PC-3 (cell line): ENCODE measurements around the gene CBX1. TPM values are rescaled to one million over a fixed set of nuclear protein-coding genes. Genes with fewer than 3 reads are reported as not detected.

Experiments
- ATAC-seq: fragments of 200-7000 bp; cut with Tn5 transposase; 2 replicates; pipeline ENCODE4 v1.9.1; 2020; ENCODE audit warnings: mild to moderate bottlenecking, moderate library complexity
- BruUV-seq: library from RNA; stranded (reverse); fragments of 400-500 nt; replicated peaks from 2 replicates; lab custom pipeline; 2021; lab: Mats Ljungman, UMichigan
- CTCF ChIA-PET: fragments of 300-600 bp; sonication (Branson Sonifier 250); formaldehyde crosslinking; loops from one replicate; lab custom pipeline; 2022; ENCODE audit warnings: antibody characterized with exemption; lab: Charles Lee
- POLR2A ChIA-PET: fragments of 300-600 bp; sonication (Branson Sonifier 250); formaldehyde crosslinking; loops from one replicate; lab custom pipeline; 2022; ENCODE audit warnings: antibody characterized with exemption; ENCODE audit not compliant: unreplicated experiment; lab: Charles Lee
- DNase-seq: peaks from one replicate; pipeline ENCODE4 v3.0.0-alpha.2; 2015
- H2AFZ ChIP-seq: fragments of 300-600 bp; sonication (generic); 2 replicates; pipeline ENCODE4 v1.6.0; 2016; ENCODE audit warnings: antibody characterized with exemption, low read length
- H3F3A ChIP-seq: fragments of 300-600 bp; sonication (generic); one replicate; pipeline ENCODE4 v1.6.0; 2017; ENCODE audit warnings: antibody characterized with exemption, low read length, control low read depth, mild to moderate bottlenecking; ENCODE audit not compliant: unreplicated experiment
- H3K27ac ChIP-seq: fragments of 300-600 bp; sonication (generic); 2 replicates; pipeline ENCODE4 v1.5.1; 2016; ENCODE audit warnings: mild to moderate bottlenecking, low read length
- H3K27me3 ChIP-seq: fragments of 300-600 bp; sonication (generic); 2 replicates; pipeline ENCODE4 v1.6.1; 2016; ENCODE audit warnings: low read length, mixed read lengths
- H3K36me3 ChIP-seq: fragments of 300-600 bp; sonication (generic); 2 replicates; pipeline ENCODE4 v1.6.1; 2016; ENCODE audit warnings: low read depth, mixed run types, low read length, mixed read lengths
- H3K4me1 ChIP-seq: fragments of 300-600 bp; sonication (generic); 2 replicates; pipeline ENCODE4 v1.5.1; 2016; ENCODE audit warnings: low read length; ENCODE audit not compliant: insufficient read depth
- H3K4me2 ChIP-seq: fragments of 300-600 bp; sonication (generic); 2 replicates; pipeline ENCODE4 v1.6.0; 2016; ENCODE audit warnings: low read length
- H3K4me3 ChIP-seq: fragments of 300-600 bp; sonication (generic); 2 replicates; pipeline ENCODE4 v1.5.1; 2016; ENCODE audit warnings: mild to moderate bottlenecking, low read length, mixed read lengths
- H3K79me2 ChIP-seq: fragments of 300-600 bp; sonication (generic); 2 replicates; pipeline ENCODE4 v1.6.1; 2017; ENCODE audit warnings: low read length, mixed read lengths
- H3K9ac ChIP-seq: fragments of 300-600 bp; sonication (generic); 2 replicates; pipeline ENCODE4 v1.6.0; 2016; ENCODE audit warnings: mild to moderate bottlenecking, low read length
- H3K9me2 ChIP-seq: fragments of 300-600 bp; sonication (generic); replicated peaks from 2 replicates; pipeline ENCODE4 v1.6.1; 2016; ENCODE audit warnings: mixed run types, low read length, mixed read lengths
- H3K9me3 ChIP-seq: fragments of 300-600 bp; sonication (generic); 2 replicates; pipeline ENCODE4 v1.6.1; 2016; ENCODE audit warnings: low read length, mixed read lengths
- H4K20me1 ChIP-seq: fragments of 300-600 bp; sonication (generic); 2 replicates; pipeline ENCODE4 v1.6.1; 2016; ENCODE audit warnings: low read length, mixed read lengths
- EZH2 ChIP-seq: fragments of 300-600 bp; sonication (generic); IDR thresholded peaks from one replicate; pipeline ENCODE4 v1.6.1; 2017; ENCODE audit warnings: antibody characterized with exemption, mild to moderate bottlenecking, low read length; ENCODE audit not compliant: unreplicated experiment
- EZH2phosphoT487 ChIP-seq: fragments of 300-600 bp; sonication (generic); IDR thresholded peaks from 2 replicates; pipeline ENCODE4 v1.6.1; 2018; ENCODE audit warnings: mild to moderate bottlenecking, antibody characterized with exemption, low read length, borderline replicate concordance
- intact Hi-C: fragments of 100-400 bp; cut with micrococcal nuclease; formaldehyde crosslinking; loops from 2 replicates; pipeline ENCODE4 v1.9.0; 2023
- total RNA-seq: library from RNA; depleted of rRNA; stranded (reverse); fragments of >200 nt; gene quantifications from 2 replicates; pipeline ENCODE4 v1.2.3, GENCODE V29; 2014
- TF ChIP-seq, protein P1 (sequence below): fragments of 300-600 bp; sonication (generic); conservative IDR thresholded peaks from 2 replicates; pipeline ENCODE4 v1.5.1; 2017; ENCODE audit warnings: antibody characterized with exemption, low read depth, mild to moderate bottlenecking, low read length

Gene CBX1
- total RNA-seq, 1 experiment from 2014 or later = 119 TPM

DNA sequence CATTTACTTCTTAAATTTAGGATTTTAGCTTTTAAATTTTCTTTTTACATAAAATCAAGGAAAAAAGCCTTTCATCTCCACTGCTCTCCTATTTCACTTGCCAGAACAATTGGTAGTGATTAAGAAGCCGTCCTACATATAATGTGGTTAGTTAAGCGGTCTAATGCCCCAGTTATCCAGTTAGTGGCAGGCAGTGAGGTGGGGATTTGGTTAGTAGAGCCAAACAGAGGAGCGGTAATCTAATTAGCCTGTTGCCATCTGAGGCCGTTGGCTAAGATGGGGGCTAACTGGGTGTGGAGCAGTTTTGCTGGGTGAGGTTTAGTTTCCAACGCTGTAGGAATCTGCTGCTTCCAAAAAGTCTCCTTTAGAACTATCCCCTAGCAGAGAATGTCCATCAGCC lies 28.7 kb upstream of the CBX1 start:
- Histone ChIP-seq H3K9me3 (no peaks in the 10 kb centered on the region), H3K79me2 (no peaks in the 10 kb centered on the region), H3K9ac (no peak overlapping the region), H3K27me3 (no peaks in the 10 kb centered on the region), H3K36me3 (no peaks in the 10 kb centered on the region), H2AFZ (no peak overlapping the region), H3K9me2 (no peaks in the 10 kb centered on the region), H3K4me2 (no peak overlapping the region), H3K27ac (no peak overlapping the region), H3F3A (no peaks in the 10 kb centered on the region), H3K4me1 (peaks cover 15% of the 10 kb centered on the region), H4K20me1 (no peaks in the 10 kb centered on the region), H3K4me3 (no peak overlapping the region)
- ChIA-PET POLR2A (no interaction called here), CTCF (interaction anchor here (0.6 to 1.1 kb wide), 5 partner anchors 50 to 133 kb away, joined by 3 to 6 read pairs (median 4); no protein-coding TSS in a partner anchor)
- BruUV-seq = no TSS peak
- ATAC-seq (no peak), DNase-seq (no peak)
- intact Hi-C loops = loop anchor here (2.0 kb wide), 1 partner anchor 29 kb away; the partner anchor contains the start of gene CBX1
- TF ChIP-seq EZH2phosphoT487 (no peak), EZH2 (no peak)
- TF ChIP-seq, protein P1, sequence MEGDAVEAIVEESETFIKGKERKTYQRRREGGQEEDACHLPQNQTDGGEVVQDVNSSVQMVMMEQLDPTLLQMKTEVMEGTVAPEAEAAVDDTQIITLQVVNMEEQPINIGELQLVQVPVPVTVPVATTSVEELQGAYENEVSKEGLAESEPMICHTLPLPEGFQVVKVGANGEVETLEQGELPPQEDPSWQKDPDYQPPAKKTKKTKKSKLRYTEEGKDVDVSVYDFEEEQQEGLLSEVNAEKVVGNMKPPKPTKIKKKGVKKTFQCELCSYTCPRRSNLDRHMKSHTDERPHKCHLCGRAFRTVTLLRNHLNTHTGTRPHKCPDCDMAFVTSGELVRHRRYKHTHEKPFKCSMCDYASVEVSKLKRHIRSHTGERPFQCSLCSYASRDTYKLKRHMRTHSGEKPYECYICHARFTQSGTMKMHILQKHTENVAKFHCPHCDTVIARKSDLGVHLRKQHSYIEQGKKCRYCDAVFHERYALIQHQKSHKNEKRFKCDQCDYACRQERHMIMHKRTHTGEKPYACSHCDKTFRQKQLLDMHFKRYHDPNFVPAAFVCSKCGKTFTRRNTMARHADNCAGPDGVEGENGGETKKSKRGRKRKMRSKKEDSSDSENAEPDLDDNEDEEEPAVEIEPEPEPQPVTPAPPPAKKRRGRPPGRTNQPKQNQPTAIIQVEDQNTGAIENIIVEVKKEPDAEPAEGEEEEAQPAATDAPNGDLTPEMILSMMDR = no peak

DNA sequence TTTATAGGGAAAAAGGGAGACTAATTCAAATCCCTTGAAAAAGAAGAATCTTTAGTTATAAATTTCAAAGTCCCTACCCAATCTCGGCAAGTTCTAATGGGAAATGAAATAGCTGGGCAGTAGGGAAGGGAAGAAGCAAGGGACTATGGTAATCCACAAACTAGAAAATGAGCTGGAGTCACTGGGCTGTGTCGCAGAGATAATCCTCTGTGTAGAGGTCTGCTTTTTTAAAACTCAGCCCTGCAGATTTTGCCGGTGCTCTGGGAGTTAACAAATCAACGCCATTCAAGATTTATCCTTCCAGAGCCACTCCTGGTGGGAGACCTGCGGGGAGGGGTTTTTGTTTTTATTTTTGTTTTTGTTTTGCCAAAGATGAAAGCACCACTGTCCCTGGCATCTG lies 27.1 kb upstream of the CBX1 start:
- H3K9me3 ChIP-seq = no peaks in the 10 kb centered on the region
- no peak overlapping the region for H3K9ac ChIP-seq
- H3K79me2 ChIP-seq = no peaks in the 10 kb centered on the region
- POLR2A ChIA-PET = no interaction called here
- no peaks in the 10 kb centered on the region for H3K9me2 ChIP-seq
- no TSS peak for BruUV-seq
- peaks cover 15% of the 10 kb centered on the region for H3K4me1 ChIP-seq
- H3K4me2 ChIP-seq = no peak overlapping the region
- no peak overlapping the region for H3K27ac ChIP-seq
- H3K4me3 ChIP-seq = no peak overlapping the region
- no peaks in the 10 kb centered on the region for H3K27me3 ChIP-seq
- DNase-seq (no peak), ATAC-seq (no peak)
- intact Hi-C loops = no loop called here
- TF ChIP-seq EZH2 (no peak), EZH2phosphoT487 (no peak)
- no peak overlapping the region for H2AFZ ChIP-seq
- no peaks in the 10 kb centered on the region for H4K20me1 ChIP-seq
- no peaks in the 10 kb centered on the region; the same call in 1 of the 2 replicates for H3K36me3 ChIP-seq
- H3F3A ChIP-seq = no peaks in the 10 kb centered on the region
- CTCF ChIA-PET = interaction anchor here (1.1 kb wide), 1 partner anchor 48 kb away, joined by 4 read pairs; no protein-coding TSS in a partner anchor

DNA sequence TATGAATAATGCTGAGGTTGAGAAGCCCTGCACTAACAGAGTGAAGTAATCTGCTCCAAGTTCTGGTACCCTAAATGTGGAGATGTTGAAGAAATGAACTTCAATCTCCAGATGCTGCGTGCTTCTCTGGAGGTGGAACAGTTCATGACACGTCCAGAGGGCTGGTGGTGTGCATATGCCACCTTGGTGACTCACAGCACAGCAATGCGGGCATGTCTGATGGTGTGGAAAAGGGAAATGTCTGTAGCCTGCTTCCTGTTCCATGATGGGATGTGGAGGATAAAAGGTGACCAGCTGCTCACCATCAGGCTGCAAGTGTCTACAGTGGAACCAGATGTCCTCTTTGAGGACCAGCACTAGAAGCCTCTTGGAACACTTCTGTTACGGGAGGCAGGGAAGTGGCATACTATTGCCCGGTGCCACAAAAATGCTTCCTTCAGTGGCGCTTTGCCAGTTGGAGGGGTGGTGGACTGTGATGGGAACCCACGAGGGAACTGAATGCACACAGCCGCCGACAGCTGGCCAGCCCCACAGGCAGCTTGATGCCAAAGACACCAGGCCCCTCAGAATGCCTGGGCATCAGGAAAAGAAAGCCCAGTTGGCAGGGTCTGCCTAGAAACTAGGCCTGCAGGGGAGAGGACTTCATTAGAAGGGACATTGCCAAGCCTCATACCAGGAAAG lies 26.2 kb upstream of the CBX1 start:
- ChIA-PET POLR2A (no interaction called here), CTCF (interaction anchor here (0.6 kb wide), 1 partner anchor 16 kb away, joined by 7 read pairs; no protein-coding TSS in a partner anchor)
- H3K27ac ChIP-seq = no peak overlapping the region
- peak; percentile 87 for DNase-seq
- H2AFZ ChIP-seq = no peak overlapping the region
- ATAC-seq = peak; percentile 90
- H3K79me2 ChIP-seq = no peaks in the 10 kb centered on the region
- H3K4me1 ChIP-seq = peaks cover 15% of the 10 kb centered on the region
- H3K36me3 ChIP-seq = peaks cover under 1% of the 10 kb centered on the region; the same call in 1 of the 2 replicates
- intact Hi-C loops = no loop called here
- no peaks in the 10 kb centered on the region for H4K20me1 ChIP-seq
- no TSS peak for BruUV-seq
- H3F3A ChIP-seq = no peaks in the 10 kb centered on the region
- H3K27me3 ChIP-seq = no peaks in the 10 kb centered on the region
- no peaks in the 10 kb centered on the region for H3K9me2 ChIP-seq
- no peak for TF ChIP-seq EZH2phosphoT487
- no peak for TF ChIP-seq EZH2
- TF ChIP-seq, protein P1 = no peak
- no peaks in the 10 kb centered on the region for H3K9me3 ChIP-seq
- 0 out of 2 replicates have a peak overlapping the region, but pooled peaks have one; percentile 1 for H3K4me2 ChIP-seq
- H3K9ac ChIP-seq = no peak overlapping the region
- H3K4me3 ChIP-seq = no peak overlapping the region
